ENCODE data around the gene MIER2. TPM values are rescaled to one million over a fixed set of nuclear protein-coding genes. Genes with fewer than 3 reads are reported as not detected.
"Not testable (repeated sequence)": the region's sequence is repeated elsewhere in the genome, so short reads cannot be mapped to it uniquely, and the experiment has no call there.

Gene MIER2
- polyA plus RNA-seq (2012; rRNA removed) = 8.0 and 15.9 TPM in 2 replicates
- polyA plus RNA-seq (2012; cell fraction: cytosol; rRNA removed) = 10.2 and 12.4 TPM in 2 replicates
- 42.6 and 47.8 TPM in 2 replicates for polyA plus RNA-seq (2012; cell fraction: nucleus; rRNA removed)

- POLR2A ChIA-PET = interaction anchor here (0.8 kb wide), 1 partner anchor 31 kb away, joined by 3 read pairs; no protein-coding TSS in a partner anchor
- Histone ChIP-seq H3K27ac (ENCODE audit: low read depth in 2 of 2, low read length in 1 of 2) (peak within 1 kb of the TSS; percentile 32 to 45; a peak in 3 of 4 replicates), H3K36me3 (replicated peaks in 1 of 2; ENCODE audit: control insufficient read depth in 1 of 2, insufficient read depth in 2 of 2, low read length in 1 of 2) (peaks cover 5 to 7% of the 10 kb centered on the region in 2 experiments), H3K4me1 (ENCODE audit: control insufficient read depth in 1 of 2, insufficient read depth in 2 of 2, low read depth in 1 of 2, low read length in 1 of 2) (peaks cover 20 to 31% of the 10 kb centered on the region in 2 experiments), H3K9me3 (no peaks in the 10 kb centered on the region), H3K4me3 (ENCODE audit: low read depth in 2 of 2, low read length in 1 of 2) (peak within 1 kb of the TSS; percentile 70 to 78), H3K27me3 (ENCODE audit: insufficient read depth) (no peaks in the 10 kb centered on the region), H3K4me2 (peak within 1 kb of the TSS; percentile 95), H3K9ac (peak within 1 kb of the TSS; percentile 77), H4K20me1 (ENCODE audit: insufficient read depth) (peaks cover 36% of the 10 kb centered on the region), H3K79me2 (ENCODE audit: insufficient read depth) (peaks cover 44% of the 10 kb centered on the region), H3K9me2 (no peaks in the 10 kb centered on the region), H2AFZ (ENCODE audit: low read depth) (peak within 1 kb of the TSS; percentile 85; the same call in 1 of the 2 replicates), H3F3A (replicated peaks; ENCODE audit: insufficient read depth) (no peaks in the 10 kb centered on the region)
- TF ChIP-seq YY1 (IDR thresholded peaks at IDR 0.05; ENCODE audit: low read depth) = peak; percentile 69
- no peak for TF ChIP-seq RCOR1 (IDR thresholded peaks at IDR 0.05; ENCODE audit: low read length)
- no peak for TF ChIP-seq SIN3A (IDR thresholded peaks at IDR 0.05; ENCODE audit: borderline replicate concordance, low read depth, low read length)
- TF ChIP-seq NRF1 (IDR thresholded peaks at IDR 0.05; ENCODE audit: low read depth, low read length) = peak; percentile 29; the same call in 1 of the 2 replicates
- no peak for TF ChIP-seq FOXJ3 (CRISPR knock-in tag; IDR thresholded peaks at IDR 0.05)
- peak; percentile 73; the same call in 1 of the 2 replicates for TF ChIP-seq MAX (IDR thresholded peaks at IDR 0.05; ENCODE audit: low read depth)
- peak; percentile 53; the same call in 1 of the 2 replicates for TF ChIP-seq TAF1 (IDR thresholded peaks at IDR 0.05; ENCODE audit: borderline replicate concordance, low read depth, low read length)
- 0 out of 2 replicates have a peak, but pooled peaks have one; percentile 51 for TF ChIP-seq USF1 (IDR thresholded peaks at IDR 0.05; ENCODE audit: borderline replicate concordance, low read depth)
- WGBS (ENCODE audit: low lambda C conversion rate) = 66% methylated on average over 13 of the region's 77 CpGs
- CTCF ChIA-PET = interaction anchor here (1.0 kb wide), 1 partner anchor 162 kb away, joined by 5 read pairs; no protein-coding TSS in a partner anchor
- DNase-seq = peak; percentile 99
These were observed at the start of gene MIER2 for GRCh38 chr19:344625-345319. Gene MIER2, minus strand, starts transcription at chr19:344796. Its CDS starts 14 bp downstream, at chr19:344782.

GRCh38 chr19:393560-393959 lies 49.0 kb upstream of the MIER2 start:
- H3K9ac ChIP-seq; H3K79me2 ChIP-seq (ENCODE audit: insufficient read depth); H3K9me2 ChIP-seq; H4K20me1 ChIP-seq (ENCODE audit: insufficient read depth); H3K36me3 ChIP-seq (replicated peaks in 1 of 2; ENCODE audit: control insufficient read depth in 1 of 2, insufficient read depth in 2 of 2, low read length in 1 of 2); H3K4me3 ChIP-seq (ENCODE audit: low read depth in 2 of 2, low read length in 1 of 2); H3K27ac ChIP-seq (ENCODE audit: low read depth in 2 of 2, low read length in 1 of 2); CTCF ChIA-PET; H3K27me3 ChIP-seq (ENCODE audit: insufficient read depth); H3K9me3 ChIP-seq; POLR2A ChIA-PET; H3K4me1 ChIP-seq (ENCODE audit: control insufficient read depth in 1 of 2, insufficient read depth in 2 of 2, low read depth in 1 of 2, low read length in 1 of 2); H2AFZ ChIP-seq (ENCODE audit: low read depth); DNase-seq; H3K4me2 ChIP-seq: not testable (repeated sequence)
- H3F3A ChIP-seq (replicated peaks; ENCODE audit: insufficient read depth) = peaks cover 21% of the 10 kb centered on the region
